HL-60 (cell line): ENCODE data around the gene PSMC3.

Experiments
- DNase-seq, 2 experiments: peaks; one replicate each; pipeline ENCODE4 v3.0.0-alpha.2; 2010 to 2020; ENCODE audit warnings: low read depth in 1 of 2, low spot score in 1 of 2
- H3K27ac ChIP-seq: fragments of 250-450 bp; sonication (Bioruptor Pico); replicated peaks from 2 replicates; pipeline ENCODE4 v1.5.1; 2020; ENCODE audit warnings: mild to moderate bottlenecking, moderate library complexity
- H3K27me3 ChIP-seq: fragments of 250-450 bp; sonication (Bioruptor Pico); 2 replicates; pipeline ENCODE4 v1.5.1; 2021; ENCODE audit warnings: mild to moderate bottlenecking, moderate library complexity; ENCODE audit not compliant: insufficient read depth, poor library complexity, severe bottlenecking
- H3K4me3 ChIP-seq: replicated peaks from 2 replicates; pipeline ENCODE4 v1.5.1; 2011; ENCODE audit warnings: mild to moderate bottlenecking, control low read depth, low read length; ENCODE audit not compliant: insufficient read depth
- CTCF ChIP-seq: IDR thresholded peaks from one replicate; pipeline ENCODE4 v1.5.1; 2011; ENCODE audit warnings: low read length, control low read depth, inconsistent platforms; ENCODE audit not compliant: insufficient read depth
- GABPA ChIP-seq: IDR thresholded peaks from 2 replicates; pipeline ENCODE4 v1.6.1; 2012; ENCODE audit warnings: low read depth
- POLR2AphosphoS5 ChIP-seq: IDR thresholded peaks from 2 replicates; pipeline ENCODE4 v1.6.1; 2012; ENCODE audit warnings: low read depth
- SPI1 ChIP-seq: IDR thresholded peaks from 2 replicates; pipeline ENCODE4 v1.6.1; 2012; ENCODE audit warnings: low read depth, mild to moderate bottlenecking, borderline replicate concordance
- TF ChIP-seq, protein P1 (sequence below): IDR thresholded peaks from 2 replicates; pipeline ENCODE4 v1.6.1; 2012; ENCODE audit warnings: low read depth; ENCODE audit not compliant: insufficient replicate concordance

The PSMC3 gene

GRCh38 chr11:47441421-47441820 lies 15.2 kb upstream of the PSMC3 start:
- TF ChIP-seq CTCF: no peak
- TF ChIP-seq, protein P1, sequence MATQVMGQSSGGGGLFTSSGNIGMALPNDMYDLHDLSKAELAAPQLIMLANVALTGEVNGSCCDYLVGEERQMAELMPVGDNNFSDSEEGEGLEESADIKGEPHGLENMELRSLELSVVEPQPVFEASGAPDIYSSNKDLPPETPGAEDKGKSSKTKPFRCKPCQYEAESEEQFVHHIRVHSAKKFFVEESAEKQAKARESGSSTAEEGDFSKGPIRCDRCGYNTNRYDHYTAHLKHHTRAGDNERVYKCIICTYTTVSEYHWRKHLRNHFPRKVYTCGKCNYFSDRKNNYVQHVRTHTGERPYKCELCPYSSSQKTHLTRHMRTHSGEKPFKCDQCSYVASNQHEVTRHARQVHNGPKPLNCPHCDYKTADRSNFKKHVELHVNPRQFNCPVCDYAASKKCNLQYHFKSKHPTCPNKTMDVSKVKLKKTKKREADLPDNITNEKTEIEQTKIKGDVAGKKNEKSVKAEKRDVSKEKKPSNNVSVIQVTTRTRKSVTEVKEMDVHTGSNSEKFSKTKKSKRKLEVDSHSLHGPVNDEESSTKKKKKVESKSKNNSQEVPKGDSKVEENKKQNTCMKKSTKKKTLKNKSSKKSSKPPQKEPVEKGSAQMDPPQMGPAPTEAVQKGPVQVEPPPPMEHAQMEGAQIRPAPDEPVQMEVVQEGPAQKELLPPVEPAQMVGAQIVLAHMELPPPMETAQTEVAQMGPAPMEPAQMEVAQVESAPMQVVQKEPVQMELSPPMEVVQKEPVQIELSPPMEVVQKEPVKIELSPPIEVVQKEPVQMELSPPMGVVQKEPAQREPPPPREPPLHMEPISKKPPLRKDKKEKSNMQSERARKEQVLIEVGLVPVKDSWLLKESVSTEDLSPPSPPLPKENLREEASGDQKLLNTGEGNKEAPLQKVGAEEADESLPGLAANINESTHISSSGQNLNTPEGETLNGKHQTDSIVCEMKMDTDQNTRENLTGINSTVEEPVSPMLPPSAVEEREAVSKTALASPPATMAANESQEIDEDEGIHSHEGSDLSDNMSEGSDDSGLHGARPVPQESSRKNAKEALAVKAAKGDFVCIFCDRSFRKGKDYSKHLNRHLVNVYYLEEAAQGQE: no peak
- no peak for TF ChIP-seq SPI1
- TF ChIP-seq GABPA: no peak
- Histone ChIP-seq H3K27me3 (no peaks in the 10 kb centered on the region), H3K27ac (no peak overlapping the region), H3K4me3 (no peak overlapping the region)
- DNase-seq: no peak

GRCh38 chr11:47440054-47440476 lies 13.8 kb upstream of the PSMC3 start:
- no peaks in the 10 kb centered on the region for H3K27me3 ChIP-seq
- DNase-seq: no peak
- TF ChIP-seq POLR2AphosphoS5 (no peak), CTCF (no peak), GABPA (no peak), SPI1 (no peak)
- TF ChIP-seq, protein P1: no peak
- H3K27ac ChIP-seq: no peak overlapping the region
- H3K4me3 ChIP-seq: no peak overlapping the region

- H3K4me3 ChIP-seq: no peak overlapping the region
- no peak for DNase-seq
- TF ChIP-seq SPI1: no peak
- TF ChIP-seq POLR2AphosphoS5: no peak
- no peak for TF ChIP-seq GABPA
- TF ChIP-seq, protein P1: no peak
- no peak for TF ChIP-seq CTCF
These were observed 12.5 kb upstream of the PSMC3 start for GRCh38 chr11:47438721-47439120.

More at GRCh38 chr11:47438721-47439120, 12.5 kb upstream of the PSMC3 start:
- Histone ChIP-seq H3K27me3 (no peaks in the 10 kb centered on the region), H3K27ac (no peak overlapping the region)
